H1 (cell line): ENCODE measurements around the gene ESRP2. TPM values are rescaled to one million over a fixed set of nuclear protein-coding genes. Genes with fewer than 3 reads are reported as not detected.
A peak's percentile ranks its signal among the peaks of the same experiment; 100 is the strongest.

Experiments used
- CTCF ChIA-PET: fragments of 300-600 bp; sonication (Branson Sonifier 250); formaldehyde crosslinking; loops from one replicate; lab custom pipeline; 2021; ENCODE audit not compliant: partially characterized antibody; lab: Charles Lee
- POLR2A ChIA-PET: fragments of 300-600 bp; sonication (Branson Sonifier 250); formaldehyde crosslinking; loops from one replicate; lab custom pipeline; 2021; ENCODE audit warnings: inconsistent platforms; ENCODE audit not compliant: partially characterized antibody; lab: Charles Lee
- DNase-seq, 2 experiments: peaks; one replicate each; pipeline versions ENCODE4 v3.0.0 to v3.0.0-alpha.2; 2010 to 2022; ENCODE audit warnings: low spot score in 2 of 2, low read depth in 1 of 2, mixed read lengths in 1 of 2
- FAIRE-seq: peaks from 2 replicates; lab custom pipeline; 2011; peaks lifted over from hg19 to GRCh38; lab: Jason Lieb, UNC
- H2AFZ ChIP-seq: 2 replicates; pipeline ENCODE4 v1.8.1; 2012; ENCODE audit warnings: low read length, inconsistent platforms
- H2AK5ac ChIP-seq: 2 replicates; pipeline ENCODE4 v1.6.1; 2013; ENCODE audit warnings: low read depth, low read length
- H2BK120ac ChIP-seq: replicated peaks from 2 replicates; pipeline ENCODE3; 2013; ENCODE audit warnings: low read depth, low read length, inconsistent platforms
- H2BK12ac ChIP-seq: 2 replicates; pipeline ENCODE4 v1.6.1; 2013; ENCODE audit warnings: low read depth, low read length
- H2BK15ac ChIP-seq: 2 replicates; pipeline ENCODE4 v1.6.1; 2013; ENCODE audit warnings: low read length
- H2BK20ac ChIP-seq: 2 replicates; pipeline ENCODE4 v1.6.1; 2013; ENCODE audit warnings: low read length
- H2BK5ac ChIP-seq: 2 replicates; pipeline ENCODE4 v1.6.1; 2013; ENCODE audit warnings: low read depth, low read length
- H3K14ac ChIP-seq: 2 replicates; pipeline ENCODE4 v1.6.1; 2013; ENCODE audit warnings: inconsistent platforms; ENCODE audit not compliant: insufficient read length
- H3K18ac ChIP-seq: 2 replicates; pipeline ENCODE4 v1.6.1; 2013; ENCODE audit warnings: low read length; ENCODE audit errors: extremely low read depth
- H3K23ac ChIP-seq: 2 replicates; pipeline ENCODE4 v1.6.1; 2013; ENCODE audit warnings: inconsistent platforms; ENCODE audit not compliant: insufficient read length
- H3K23me2 ChIP-seq: 2 replicates; pipeline ENCODE4 v1.6.1; 2013; ENCODE audit warnings: low read depth, low read length
- H3K27ac ChIP-seq: 2 replicates; pipeline ENCODE4 v1.6.1; 2011; ENCODE audit warnings: low read depth, low read length, inconsistent platforms
- H3K27me3 ChIP-seq, 4 experiments: replicated peaks in 1 of 4; 1 replicate in 1 of 4; 2 replicates in 3 of 4; pipeline versions ENCODE4 v1.6.1 to v1.8.1; 2011 to 2013; ENCODE audit warnings: low read length in 3 of 4, mild to moderate bottlenecking in 3 of 4, inconsistent platforms in 2 of 4, mixed read lengths in 2 of 4, moderate library complexity in 1 of 4; ENCODE audit not compliant: control insufficient read depth in 3 of 4, insufficient read depth in 3 of 4; ENCODE audit errors: extremely low read depth in 1 of 4
- H3K36me3 ChIP-seq, 4 experiments: 2 replicates each; pipeline versions ENCODE4 v1.6.1 to v1.8.1; 2011 to 2013; ENCODE audit warnings: mild to moderate bottlenecking in 4 of 4, low read length in 3 of 4, moderate library complexity in 2 of 4, control low read depth in 1 of 4, inconsistent platforms in 1 of 4; ENCODE audit not compliant: insufficient read depth in 4 of 4, control insufficient read depth in 2 of 4
- H3K4ac ChIP-seq: replicated peaks from 2 replicates; pipeline ENCODE3; 2013; ENCODE audit warnings: low read length, low read depth, mixed read lengths, inconsistent platforms; ENCODE audit not compliant: insufficient read length
- H3K4me1 ChIP-seq, 4 experiments: replicated peaks in 1 of 4; 1 replicate in 1 of 4; 2 replicates in 3 of 4; pipeline versions ENCODE4 v1.6.1 to v1.8.1; 2011 to 2013; ENCODE audit warnings: low read length in 3 of 4, inconsistent platforms in 2 of 4, mixed read lengths in 1 of 4; ENCODE audit not compliant: insufficient read depth in 4 of 4, control insufficient read depth in 3 of 4
- H3K4me2 ChIP-seq, 2 experiments: 2 replicates each; pipeline versions ENCODE4 v1.6.1 to v1.8.1; 2011 to 2013; ENCODE audit warnings: low read depth in 2 of 2, low read length in 2 of 2, control low read depth in 1 of 2, inconsistent platforms in 1 of 2, mild to moderate bottlenecking in 1 of 2; ENCODE audit not compliant: insufficient read depth in 1 of 2
- H3K4me3 ChIP-seq, 4 experiments: fragments of 200-600, 300-600 bp in 1 of 4; sonication (generic), shearing (Covaris generic), sonication (Bioruptor Twin) in 1 of 4; 2 replicates each; pipeline versions ENCODE4 v1.5.1 to v1.8.1; 2011 to 2016; ENCODE audit warnings: low read length in 4 of 4, low read depth in 3 of 4, control low read depth in 2 of 4, inconsistent platforms in 2 of 4, mild to moderate bottlenecking in 2 of 4, mixed read lengths in 1 of 4, moderate library complexity in 1 of 4; ENCODE audit not compliant: insufficient read depth in 2 of 4; ENCODE audit errors: extremely low read depth in 1 of 4
- H3K56ac ChIP-seq: replicated peaks from 2 replicates; pipeline ENCODE3; 2013; ENCODE audit warnings: low read depth, mild to moderate bottlenecking, mixed read lengths, low read length, inconsistent platforms; ENCODE audit not compliant: insufficient read length
- H3K79me1 ChIP-seq: 2 replicates; pipeline ENCODE4 v1.6.1; 2013; ENCODE audit warnings: low read depth, low read length, control low read depth
- H3K79me2 ChIP-seq, 2 experiments: 2 replicates each; pipeline versions ENCODE4 v1.6.1 to v1.8.1; 2012 to 2013; ENCODE audit warnings: low read length in 2 of 2, mild to moderate bottlenecking in 2 of 2, inconsistent platforms in 1 of 2; ENCODE audit not compliant: insufficient read depth in 2 of 2, control insufficient read depth in 1 of 2
- H3K9ac ChIP-seq, 4 experiments: replicated peaks in 1 of 4; 1 replicate in 1 of 4; 2 replicates in 3 of 4; pipeline versions ENCODE4 v1.6.1 to v1.8.1; 2011 to 2013; ENCODE audit warnings: low read depth in 3 of 4, low read length in 3 of 4, control low read depth in 2 of 4, mild to moderate bottlenecking in 2 of 4, moderate library complexity in 2 of 4, inconsistent platforms in 1 of 4; ENCODE audit errors: extremely low read depth in 1 of 4
- H3K9me3 ChIP-seq, 2 experiments: 2 replicates each; pipeline versions ENCODE4 v1.6.1 to v1.8.1; 2012 to 2013; ENCODE audit warnings: mild to moderate bottlenecking in 2 of 2, moderate library complexity in 2 of 2, control low read depth in 1 of 2, inconsistent platforms in 1 of 2, low read depth in 1 of 2, low read length in 1 of 2, mixed read lengths in 1 of 2; ENCODE audit not compliant: insufficient read depth in 2 of 2
- H4K20me1 ChIP-seq, 2 experiments: replicated peaks in 1 of 2; 2 replicates each; pipeline versions ENCODE3 to v1.8.1; 2011 to 2013; ENCODE audit warnings: inconsistent platforms in 2 of 2, low read length in 2 of 2, mild to moderate bottlenecking in 1 of 2; ENCODE audit not compliant: insufficient read depth in 2 of 2, control insufficient read depth in 1 of 2
- H4K5ac ChIP-seq: 2 replicates; pipeline ENCODE4 v1.6.1; 2013; ENCODE audit warnings: low read length, low read depth, mixed read lengths, inconsistent platforms; ENCODE audit not compliant: insufficient read length
- H4K8ac ChIP-seq: 2 replicates; pipeline ENCODE4 v1.8.0; 2013; ENCODE audit warnings: mild to moderate bottlenecking, moderate library complexity, low read length, inconsistent platforms; ENCODE audit not compliant: insufficient read depth; ENCODE audit errors: extremely low read depth
- H4K91ac ChIP-seq: replicated peaks from 2 replicates; pipeline ENCODE3; 2013; ENCODE audit warnings: low read length, mixed read lengths, inconsistent platforms; ENCODE audit not compliant: insufficient read length
- BACH1 ChIP-seq: IDR thresholded peaks from 2 replicates; pipeline ENCODE4 v1.6.1; 2012; ENCODE audit warnings: low read length, improper control_type of control experiment
- RBBP5 ChIP-seq: IDR thresholded peaks from 2 replicates; pipeline ENCODE4 v1.7.1; 2012; ENCODE audit warnings: low read depth, mild to moderate bottlenecking, inconsistent platforms, low read length, moderate library complexity, borderline replicate concordance
- SIN3A ChIP-seq, 2 experiments: IDR thresholded peaks in 1 of 2; conservative IDR thresholded peaks in 1 of 2; 2 replicates each; pipeline ENCODE4 v1.6.1; 2011 to 2012; ENCODE audit warnings: low read length in 2 of 2, improper control_type of control experiment in 1 of 2, low read depth in 1 of 2, mild to moderate bottlenecking in 1 of 2
- SIRT6 ChIP-seq: IDR thresholded peaks from one replicate; pipeline ENCODE4 v1.7.1; 2012; ENCODE audit warnings: low read length, inconsistent platforms
- TCF12 ChIP-seq: IDR thresholded peaks from 2 replicates; pipeline ENCODE4 v1.6.1; 2011; ENCODE audit warnings: low read depth, mild to moderate bottlenecking, low read length
- YY1 ChIP-seq: IDR thresholded peaks from 2 replicates; pipeline ENCODE4 v1.6.1; 2011; ENCODE audit warnings: low read depth, mild to moderate bottlenecking, low read length
- WGBS, 2 experiments: shearing (Covaris generic) in 1 of 2; methylation state at CpG; one replicate each; pipeline versions ENCODE4 v1.1.6 to v1.1.7; 2013 to 2015; ENCODE audit warnings: low lambda C conversion rate in 2 of 2, mixed read lengths in 2 of 2, inconsistent platforms in 1 of 2, low coverage in 1 of 2, missing lambda C conversion rate in 1 of 2; ENCODE audit not compliant: insufficient replicate concordance in 2 of 2, insufficient coverage in 1 of 2, insufficient read length in 1 of 2; ENCODE audit errors: extremely low coverage in 1 of 2, missing lambda C conversion rate in 1 of 2; 5-methylcytosine and 5-hydroxymethylcytosine counted together
- polyA plus RNA-seq, 7 experiments: library from polyadenylated mRNA; depleted of rRNA in 3 of 7; stranded (reverse) in 5 of 7; unstranded in 2 of 7; fragments of >200 nt in 5 of 7; fragments of 200-250 nt in 2 of 7; gene quantifications; 1 replicate in 5 of 7; 2 replicates in 1 of 7; 4 replicates in 1 of 7; pipeline versions ENCODE4 v1.2.1 to v1.2.3, GENCODE V29; 2011 to 2013; ENCODE audit warnings: missing spikeins in 2 of 7, mixed read lengths in 2 of 7
- total RNA-seq: library from RNA; stranded (reverse); fragmentation: NEBNext Ultra II Directional; extraction: Animal tissue kit (Norgen Biotek cat#: 25700); gene quantifications from 2 replicates; pipeline ENCODE4 v1.2.1, GENCODE V29; 2021
- TF ChIP-seq, protein P1 (sequence below): IDR thresholded peaks from 2 replicates; pipeline ENCODE4 v1.6.1; 2011; ENCODE audit warnings: low read length, improper control_type of control experiment
- TF ChIP-seq, protein P2 (sequence below), 3 experiments: IDR thresholded peaks; 1 replicate in 2 of 3; 2 replicates in 1 of 3; pipeline versions ENCODE4 v1.5.1 to v1.6.1; 2011; ENCODE audit warnings: low read length in 3 of 3, mild to moderate bottlenecking in 3 of 3, inconsistent platforms in 2 of 3, low read depth in 1 of 3, moderate library complexity in 1 of 3; ENCODE audit not compliant: insufficient read depth in 1 of 3; ENCODE audit errors: control extremely low read depth in 1 of 3

The ESRP2 gene
- total and polyA plus RNA-seq, 2 of the 8 experiments (the other 6 are each of a cell fraction or from before 2014, with no cell fraction given), result 35.1 to 45.8 TPM

DNA sequence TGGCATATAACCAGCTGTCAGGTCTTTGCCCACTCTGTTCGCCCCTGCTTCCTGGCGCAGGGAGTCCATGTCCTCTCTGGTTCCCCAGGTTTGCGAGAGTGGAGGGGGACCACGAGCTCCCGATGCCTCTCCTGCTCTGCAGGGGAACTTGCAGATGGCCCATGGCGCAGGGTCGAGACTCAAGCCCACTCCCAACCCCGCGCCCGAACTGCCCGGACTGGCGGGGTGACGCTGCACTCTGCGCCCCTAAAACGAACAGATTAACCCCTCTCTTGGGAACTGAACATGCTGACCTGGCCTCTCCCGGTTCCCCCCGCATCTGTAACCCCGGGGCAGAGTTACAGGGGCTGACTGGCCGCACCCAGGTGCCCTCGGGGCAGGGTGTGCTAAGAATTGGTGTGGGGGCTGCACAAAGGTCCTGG lies 8.6 kb upstream of the ESRP2 start:
- Histone ChIP-seq H4K91ac (no peak overlapping the region), H3K14ac (no peak overlapping the region), H2AFZ (no peak overlapping the region), H2BK15ac (no peak overlapping the region), H2BK20ac (no peak overlapping the region), H2BK12ac (no peak overlapping the region; the same call in 1 of the 2 replicates), H3K36me3 (no peaks in the 10 kb centered on the region), H4K5ac (no peak overlapping the region), H2BK5ac (no peak overlapping the region), H3K4me1 (peaks cover 0 to 8% (median 4%) of the 10 kb centered on the region in 4 experiments; a peak in 6 of 7 replicates), H2AK5ac (no peak overlapping the region), H2BK120ac (no peak overlapping the region), H3K23ac (no peak overlapping the region), H3K4ac (no peak overlapping the region), H3K23me2 (peaks cover 13% of the 10 kb centered on the region; the same call in 1 of the 2 replicates), H3K4me2 (peak overlapping the region; percentile 92 to 97), H3K79me1 (peaks cover 2% of the 10 kb centered on the region; the same call in 1 of the 2 replicates), H3K56ac (no peak overlapping the region), H4K20me1 (peaks cover 0 to 1% of the 10 kb centered on the region in 2 experiments), H3K4me3 (peak overlapping the region; percentile 86 to 94 (median 90)), H3K79me2 (no peaks in the 10 kb centered on the region), H4K8ac (no peak overlapping the region), H3K27me3 (peaks cover 0 to 8% (median 5%) of the 10 kb centered on the region in 4 experiments; a peak in 5 of 7 replicates), H3K9me3 (no peaks in the 10 kb centered on the region), H3K27ac (no peak overlapping the region), H3K18ac (no peak overlapping the region), H3K9ac (peak overlapping the region in 1 of 4 experiments; percentile 29; a peak in 2 of 7 replicates)
- CTCF ChIA-PET, result interaction anchor here (1.0 to 7.6 kb wide), 12 partner anchors 10 to 428 kb away, joined by 3 to 80 read pairs (median 4); partner anchors contain the start of gene SLC7A6
- WGBS, 2 experiments, result 10% methylated on average over 18 of the region's 20 CpGs; no CpG with 5 or more reads in 1 of the 2 experiments
- POLR2A ChIA-PET, result interaction anchor here (1.0 to 3.6 kb wide), 5 partner anchors 9 to 66 kb away, joined by 3 to 21 read pairs (median 3); partner anchors contain the start of genes ESRP2, PRMT7 and SLC7A6OS
- DNase-seq (no peak), FAIRE-seq (no peak)
- TF ChIP-seq BACH1 (no peak), YY1 (no peak), SIN3A (conservative IDR thresholded peaks at IDR 0.05 in 1 of 2, IDR thresholded peaks at IDR 0.05 in 1 of 2; ENCODE audit: low read depth in 1 of 2, low read length in 2 of 2) (no peak), RBBP5 (no peak), TCF12 (no peak), SIRT6 (no peak)
- TF ChIP-seq, protein P1, sequence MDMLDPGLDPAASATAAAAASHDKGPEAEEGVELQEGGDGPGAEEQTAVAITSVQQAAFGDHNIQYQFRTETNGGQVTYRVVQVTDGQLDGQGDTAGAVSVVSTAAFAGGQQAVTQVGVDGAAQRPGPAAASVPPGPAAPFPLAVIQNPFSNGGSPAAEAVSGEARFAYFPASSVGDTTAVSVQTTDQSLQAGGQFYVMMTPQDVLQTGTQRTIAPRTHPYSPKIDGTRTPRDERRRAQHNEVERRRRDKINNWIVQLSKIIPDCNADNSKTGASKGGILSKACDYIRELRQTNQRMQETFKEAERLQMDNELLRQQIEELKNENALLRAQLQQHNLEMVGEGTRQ, result no peak
- TF ChIP-seq, protein P2, sequence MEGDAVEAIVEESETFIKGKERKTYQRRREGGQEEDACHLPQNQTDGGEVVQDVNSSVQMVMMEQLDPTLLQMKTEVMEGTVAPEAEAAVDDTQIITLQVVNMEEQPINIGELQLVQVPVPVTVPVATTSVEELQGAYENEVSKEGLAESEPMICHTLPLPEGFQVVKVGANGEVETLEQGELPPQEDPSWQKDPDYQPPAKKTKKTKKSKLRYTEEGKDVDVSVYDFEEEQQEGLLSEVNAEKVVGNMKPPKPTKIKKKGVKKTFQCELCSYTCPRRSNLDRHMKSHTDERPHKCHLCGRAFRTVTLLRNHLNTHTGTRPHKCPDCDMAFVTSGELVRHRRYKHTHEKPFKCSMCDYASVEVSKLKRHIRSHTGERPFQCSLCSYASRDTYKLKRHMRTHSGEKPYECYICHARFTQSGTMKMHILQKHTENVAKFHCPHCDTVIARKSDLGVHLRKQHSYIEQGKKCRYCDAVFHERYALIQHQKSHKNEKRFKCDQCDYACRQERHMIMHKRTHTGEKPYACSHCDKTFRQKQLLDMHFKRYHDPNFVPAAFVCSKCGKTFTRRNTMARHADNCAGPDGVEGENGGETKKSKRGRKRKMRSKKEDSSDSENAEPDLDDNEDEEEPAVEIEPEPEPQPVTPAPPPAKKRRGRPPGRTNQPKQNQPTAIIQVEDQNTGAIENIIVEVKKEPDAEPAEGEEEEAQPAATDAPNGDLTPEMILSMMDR (IDR thresholded peaks at IDR 0.05; ENCODE audit: control extremely low read depth in 1 of 3, insufficient read depth in 1 of 3, low read depth in 1 of 3, low read length in 3 of 3), result no peak
